Endothelial cell of umbilical vein (primary cell): ENCODE data around the gene IFIT1B. TPM values are rescaled to one million over a fixed set of nuclear protein-coding genes. Genes with fewer than 3 reads are reported as not detected.
"Not testable (repeated sequence)": the region's sequence is repeated elsewhere in the genome, so short reads cannot be mapped to it uniquely, and the experiment has no call there.

Experiments
- BruUV-seq: library from RNA; stranded (reverse); fragments of 400-500 nt; replicated peaks from 2 replicates; lab custom pipeline; 2021; lab: Mats Ljungman, UMichigan
- CTCF ChIA-PET: fragments of 300-600, 350-600 bp; sonication (Branson Sonifier 250); formaldehyde crosslinking; loops from one replicate; lab custom pipeline; 2021; ENCODE audit warnings: antibody characterized with exemption, inconsistent platforms; lab: Charles Lee
- POLR2A ChIA-PET: fragments of 300-600, 350-600 bp; sonication (Branson Sonifier 250); formaldehyde crosslinking; loops from one replicate; lab custom pipeline; 2021; ENCODE audit warnings: antibody characterized with exemption, inconsistent platforms; lab: Charles Lee
- DNase-seq: peaks from one replicate; pipeline ENCODE4 v3.0.0-alpha.2; 2011; ENCODE audit warnings: low read depth, low spot score
- FAIRE-seq: peaks from 2 replicates; lab custom pipeline; 2011; peaks lifted over from hg19 to GRCh38; lab: Jason Lieb, UNC
- H2AFZ ChIP-seq: 2 replicates; pipeline ENCODE4 v1.6.0; 2012; ENCODE audit warnings: low read depth, low read length, control low read depth, inconsistent platforms
- H3K27ac ChIP-seq: 2 replicates; pipeline ENCODE4 v1.5.1; 2011; ENCODE audit warnings: low read depth, mild to moderate bottlenecking, control low read depth, low read length, moderate library complexity; ENCODE audit not compliant: insufficient read depth
- H3K27me3 ChIP-seq, 2 experiments: 2 replicates each; pipeline versions ENCODE4 v1.6.0 to v1.6.1; 2011; ENCODE audit warnings: low read length in 2 of 2, mixed read lengths in 1 of 2; ENCODE audit not compliant: control insufficient read depth in 2 of 2, insufficient read depth in 2 of 2
- H3K36me3 ChIP-seq, 2 experiments: 2 replicates in 1 of 2; 3 replicates in 1 of 2; pipeline ENCODE4 v1.5.1; 2011; ENCODE audit warnings: low read length in 2 of 2, mild to moderate bottlenecking in 1 of 2, moderate library complexity in 1 of 2; ENCODE audit not compliant: control insufficient read depth in 2 of 2, insufficient read depth in 2 of 2; ENCODE audit errors: extremely low read depth in 1 of 2
- H3K4me1 ChIP-seq: 3 replicates; pipeline ENCODE4 v1.5.1; 2011; ENCODE audit warnings: mild to moderate bottlenecking, low read length; ENCODE audit not compliant: control insufficient read depth, insufficient read depth; ENCODE audit errors: extremely low read depth
- H3K4me2 ChIP-seq: 2 replicates; pipeline ENCODE4 v1.6.1; 2011; ENCODE audit warnings: low read length, control low read depth, mixed read lengths; ENCODE audit not compliant: insufficient read depth
- H3K4me3 ChIP-seq, 3 experiments: fragments of 200-600 bp in 1 of 3; sonication (generic), shearing (Covaris generic) in 1 of 3; replicated peaks in 1 of 3; 2 replicates each; pipeline ENCODE4 v1.5.1; 2011 to 2016; ENCODE audit warnings: control low read depth in 3 of 3, low read length in 3 of 3, mild to moderate bottlenecking in 2 of 3, inconsistent platforms in 1 of 3, low read depth in 1 of 3, moderate library complexity in 1 of 3; ENCODE audit not compliant: insufficient read depth in 1 of 3
- H3K79me2 ChIP-seq: 2 replicates; pipeline ENCODE4 v1.6.0; 2012; ENCODE audit warnings: low read length, inconsistent platforms; ENCODE audit not compliant: control insufficient read depth, insufficient read depth
- H3K9ac ChIP-seq: replicated peaks from 2 replicates; pipeline ENCODE3; 2011; ENCODE audit warnings: low read length, control low read depth; ENCODE audit not compliant: insufficient read depth; ENCODE audit errors: extremely low read depth
- H3K9me1 ChIP-seq: replicated peaks from 3 replicates; pipeline ENCODE4 v1.6.0; 2011; ENCODE audit warnings: mild to moderate bottlenecking, low read length; ENCODE audit not compliant: control insufficient read depth, insufficient read depth; ENCODE audit errors: extremely low read depth
- H3K9me3 ChIP-seq: replicated peaks from 2 replicates; pipeline ENCODE4 v1.5.1; 2012; ENCODE audit warnings: low read length, inconsistent platforms; ENCODE audit not compliant: control insufficient read depth, insufficient read depth
- H4K20me1 ChIP-seq: replicated peaks from 2 replicates; pipeline ENCODE3; 2011; ENCODE audit warnings: mild to moderate bottlenecking, low read length; ENCODE audit not compliant: control insufficient read depth, insufficient read depth; ENCODE audit errors: extremely low read depth
- CTCF ChIP-seq, 2 donors: IDR thresholded peaks; 1 replicate in 1 of 2; 2 replicates in 1 of 2; pipeline ENCODE4 v1.5.1; 2011; ENCODE audit warnings: low read length in 2 of 2, mild to moderate bottlenecking in 2 of 2, moderate library complexity in 2 of 2, control low read depth in 1 of 2, inconsistent platforms in 1 of 2, low read depth in 1 of 2; ENCODE audit not compliant: insufficient read depth in 1 of 2; ENCODE audit errors: extremely low read depth in 1 of 2
- EZH2 ChIP-seq: IDR thresholded peaks from 2 replicates; pipeline ENCODE4 v1.6.1; 2012; ENCODE audit warnings: borderline replicate concordance, low read depth, mild to moderate bottlenecking, moderate library complexity, low read length, inconsistent platforms; ENCODE audit not compliant: severe bottlenecking
- FOS ChIP-seq: IDR thresholded peaks from 2 replicates; pipeline ENCODE4 v1.6.1; 2011; ENCODE audit warnings: mild to moderate bottlenecking, low read length, moderate library complexity, borderline replicate concordance; ENCODE audit not compliant: insufficient read depth
- JUN ChIP-seq: IDR thresholded peaks from 2 replicates; pipeline ENCODE4 v1.6.1; 2011; ENCODE audit warnings: borderline replicate concordance, low read depth; ENCODE audit not compliant: insufficient read length, insufficient read depth
- MAX ChIP-seq: IDR thresholded peaks from 2 replicates; pipeline ENCODE4 v1.6.1; 2011; ENCODE audit not compliant: insufficient read depth, insufficient read length
- MYC ChIP-seq: IDR thresholded peaks from one replicate; pipeline ENCODE4 v1.6.1; 2011; ENCODE audit warnings: mild to moderate bottlenecking, low read depth, low read length
- POLR2A ChIP-seq: IDR thresholded peaks from 2 replicates; pipeline ENCODE4 v1.6.1; 2012; ENCODE audit warnings: low read depth, mild to moderate bottlenecking, control low read depth, low read length
- POLR2AphosphoS5 ChIP-seq: IDR thresholded peaks from 2 replicates; pipeline ENCODE4 v1.6.1; 2012; ENCODE audit warnings: low read depth, mild to moderate bottlenecking, control low read depth, low read length, moderate library complexity; ENCODE audit not compliant: insufficient read depth
- dilution Hi-C: fragments of 300-500 bp; cut with MboI; formaldehyde crosslinking; loops from one replicate; pipeline ENCODE4 v1.15.0; 2019; ENCODE audit warnings: low sequenced_read_pairs; ENCODE audit not compliant: extremely low pct_ligation_motif_present
- intact Hi-C: fragments of 100-400 bp; cut with micrococcal nuclease; formaldehyde crosslinking; loops from one replicate; pipeline ENCODE4 v1.10.0; 2022
- polyA plus RNA-seq, 4 experiments: library from polyadenylated mRNA; depleted of rRNA in 3 of 4; stranded (reverse) in 3 of 4; unstranded in 1 of 4; fragments of >200 nt; gene quantifications; 2 replicates each; pipeline versions ENCODE4 v1.2.1 to v1.2.3, GENCODE V29; 2011 to 2012; ENCODE audit warnings: missing spikeins in 1 of 4
- total RNA-seq: library from RNA; stranded (reverse); gene quantifications from 2 replicates; pipeline ENCODE4 v1.2.3, GENCODE V29; 2021

Gene IFIT1B
- total and polyA plus RNA-seq, 2 donors (not counting 3 experiments of a cell fraction or from before 2014, with no cell fraction given) = not detected

- H3K4me1 ChIP-seq = peaks cover 13% of the 10 kb centered on the region
- peaks cover 0 to 5% of the 10 kb centered on the region in 2 experiments for H3K27me3 ChIP-seq
- no peak overlapping the region for H3K27ac ChIP-seq
- no peak for DNase-seq
- H3K9ac ChIP-seq = no peak overlapping the region
- H3K9me3 ChIP-seq = no peaks in the 10 kb centered on the region
- FAIRE-seq = no peak
- H3K79me2 ChIP-seq = no peaks in the 10 kb centered on the region
- TF ChIP-seq MAX (no peak), FOS (no peak), POLR2AphosphoS5 (no peak), MYC (no peak), POLR2A (no peak), EZH2 (no peak), JUN (no peak), CTCF (IDR thresholded peaks at IDR 0.05; ENCODE audit: extremely low read depth in 1 of 2, insufficient read depth in 1 of 2, low read depth in 1 of 2, low read length in 2 of 2) (no peak)
- no peak overlapping the region for H2AFZ ChIP-seq
- H3K9me1 ChIP-seq = no peaks in the 10 kb centered on the region
- H3K4me3 ChIP-seq = no peak overlapping the region
- no peak overlapping the region for H3K4me2 ChIP-seq
- dilution Hi-C loops = no loop called here
- POLR2A ChIA-PET = no interaction called here
- H4K20me1 ChIP-seq = no peaks in the 10 kb centered on the region
- no TSS peak for BruUV-seq
- no peaks in the 10 kb centered on the region for H3K36me3 ChIP-seq
- CTCF ChIA-PET = interaction anchor here (2.3 kb wide), 1 partner anchor 20 kb away, joined by 6 read pairs; no protein-coding TSS in a partner anchor
- intact Hi-C loops = loop anchor here (5.0 kb wide), 1 partner anchor 72 kb away; no protein-coding TSS in a partner anchor
Observed at GRCh38 chr10:89348975-89349374, 28.9 kb upstream of the IFIT1B start.

- H3K4me3 ChIP-seq, H3K9me1 ChIP-seq, BruUV-seq, H3K27me3 ChIP-seq, POLR2A ChIA-PET, dilution Hi-C loops, H3K36me3 ChIP-seq, H3K27ac ChIP-seq, H3K9me3 ChIP-seq, intact Hi-C loops, H3K4me2 ChIP-seq, H4K20me1 ChIP-seq, DNase-seq, H3K79me2 ChIP-seq, H3K9ac ChIP-seq: not testable (repeated sequence)
- Histone ChIP-seq H2AFZ (peak overlapping the region; percentile 26), H3K4me1 (peaks cover 13% of the 10 kb centered on the region)
- CTCF ChIA-PET = interaction anchor here (2.0 to 2.3 kb wide), 2 partner anchors 19 kb away, joined by 6 to 10 read pairs; no protein-coding TSS in a partner anchor
- peak; percentile 40 for FAIRE-seq
Observed at GRCh38 chr10:89350631-89351315, 27.1 kb upstream of the IFIT1B start.
